ENCODE results near the gene ANGPT4. TPM values are rescaled to one million over a fixed set of nuclear protein-coding genes. Genes with fewer than 3 reads are reported as not detected.

ANGPT4 gene
- total and polyA plus RNA-seq, 2 of the 8 experiments (the other 6 are each of a cell fraction or from before 2014, with no cell fraction given): 0.07 to 0.33 TPM

GRCh38 chr20:890666-891057, 25.5 kb downstream of the ANGPT4 start:
- WGBS, 2 experiments (ENCODE audit: extremely low coverage in 1 of 2, insufficient coverage in 1 of 2, insufficient read length in 1 of 2, insufficient replicate concordance in 2 of 2, low coverage in 1 of 2, low lambda C conversion rate in 2 of 2, missing lambda C conversion rate in 1 of 2): 83% methylated on average over 6 of the region's 6 CpGs; no CpG with 5 or more reads in 1 of the 2 experiments
- H4K8ac ChIP-seq (ENCODE audit: extremely low read depth, insufficient read depth, low read length): no peak overlapping the region
- CTCF ChIA-PET (ENCODE audit: partially characterized antibody): interaction anchor here (0.9 to 14.5 kb wide), 6 partner anchors 17 to 74 kb away, joined by 3 to 191 read pairs (median 5); no protein-coding TSS in a partner anchor
- TF ChIP-seq CTBP2 (IDR thresholded peaks at IDR 0.05; ENCODE audit: borderline replicate concordance, insufficient read depth, insufficient read length, low read length) (no peak), SP2 (IDR thresholded peaks at IDR 0.05; ENCODE audit: low read length) (no peak), SUZ12 (IDR thresholded peaks at IDR 0.05; ENCODE audit: low read length) (no peak), CBX8 (IDR thresholded peaks at IDR 0.05; ENCODE audit: borderline replicate concordance, low read depth, low read length) (no peak), NRF1 (IDR thresholded peaks at IDR 0.05; ENCODE audit: low read depth, low read length) (no peak), NANOG (IDR thresholded peaks at IDR 0.05; ENCODE audit: insufficient read depth, low read depth, low read length, poor library complexity, severe bottlenecking) (no peak), EP300 (IDR thresholded peaks at IDR 0.05; ENCODE audit: borderline replicate concordance in 1 of 2, low read depth in 2 of 2, low read length in 2 of 2) (no peak), RAD21 (IDR thresholded peaks at IDR 0.05 in 1 of 2, conservative IDR thresholded peaks at IDR 0.05 in 1 of 2; ENCODE audit: low read depth in 2 of 2, low read length in 2 of 2) (no peak), JUND (IDR thresholded peaks at IDR 0.05; ENCODE audit: low read length) (no peak), ATF2 (IDR thresholded peaks at IDR 0.05; ENCODE audit: low read length) (no peak), ATF3 (IDR thresholded peaks at IDR 0.05; ENCODE audit: insufficient read depth, low read depth, low read length) (no peak)

More at GRCh38 chr20:890666-891057, 25.5 kb downstream of the ANGPT4 start:
- Histone ChIP-seq H3K18ac (ENCODE audit: extremely low read depth, low read length) (no peak overlapping the region), H3K27ac (ENCODE audit: low read depth, low read length) (no peak overlapping the region), H4K5ac (ENCODE audit: insufficient read length, low read depth, low read length) (no peak overlapping the region), H2BK5ac (ENCODE audit: low read depth, low read length) (no peak overlapping the region), H2BK20ac (ENCODE audit: low read length) (no peak overlapping the region), H3K27me3 (replicated peaks in 1 of 4; ENCODE audit: control insufficient read depth in 3 of 4, extremely low read depth in 1 of 4, insufficient read depth in 3 of 4, low read length in 3 of 4) (peaks cover 0 to 2% (median under 1%) of the 10 kb centered on the region in 4 experiments; a peak in 5 of 7 replicates), H3K79me2 (ENCODE audit: control insufficient read depth in 1 of 2, insufficient read depth in 2 of 2, low read length in 2 of 2) (no peaks in the 10 kb centered on the region), H2AK5ac (ENCODE audit: low read depth, low read length) (no peak overlapping the region), H3K4me2 (ENCODE audit: insufficient read depth in 1 of 2, low read depth in 2 of 2, low read length in 2 of 2) (no peak overlapping the region), H3K23me2 (ENCODE audit: low read depth, low read length) (no peaks in the 10 kb centered on the region), H2BK120ac (replicated peaks; ENCODE audit: low read depth, low read length) (no peak overlapping the region), H3K4me3 (ENCODE audit: extremely low read depth in 1 of 4, insufficient read depth in 2 of 4, low read depth in 3 of 4, low read length in 4 of 4) (no peak overlapping the region), H4K91ac (replicated peaks; ENCODE audit: insufficient read length, low read length) (no peak overlapping the region), H3K4ac (replicated peaks; ENCODE audit: insufficient read length, low read depth, low read length) (no peak overlapping the region), H3K56ac (replicated peaks; ENCODE audit: insufficient read length, low read depth, low read length) (no peak overlapping the region), H2BK12ac (ENCODE audit: low read depth, low read length) (no peak overlapping the region), H3K9ac (replicated peaks in 1 of 4; ENCODE audit: extremely low read depth in 1 of 4, low read depth in 3 of 4, low read length in 3 of 4) (no peak overlapping the region), H2AFZ (ENCODE audit: low read length) (no peak overlapping the region), H4K20me1 (replicated peaks in 1 of 2; ENCODE audit: control insufficient read depth in 1 of 2, insufficient read depth in 2 of 2, low read length in 2 of 2) (no peaks in the 10 kb centered on the region), H3K14ac (ENCODE audit: insufficient read length) (no peak overlapping the region), H3K79me1 (ENCODE audit: low read depth, low read length) (no peaks in the 10 kb centered on the region), H3K36me3 (ENCODE audit: control insufficient read depth in 2 of 4, insufficient read depth in 4 of 4, low read length in 3 of 4) (no peaks in the 10 kb centered on the region), H3K4me1 (replicated peaks in 1 of 4; ENCODE audit: control insufficient read depth in 3 of 4, insufficient read depth in 4 of 4, low read length in 3 of 4) (no peaks in the 10 kb centered on the region), H3K9me3 (ENCODE audit: insufficient read depth in 2 of 2, low read depth in 1 of 2, low read length in 1 of 2) (no peaks in the 10 kb centered on the region), H2BK15ac (ENCODE audit: low read length) (no peak overlapping the region), H3K23ac (ENCODE audit: insufficient read length) (no peak overlapping the region)
- DNase-seq (ENCODE audit: low read depth in 1 of 2, low spot score in 2 of 2): no peak
- no peak for FAIRE-seq
- POLR2A ChIA-PET (ENCODE audit: partially characterized antibody): interaction anchor here (1.7 kb wide), 1 partner anchor 71 kb away, joined by 4 read pairs; no protein-coding TSS in a partner anchor
